MM.1S (cell line): ENCODE data around the gene TEX14.

ENCODE experiments used
- DNase-seq: peaks from one replicate; pipeline ENCODE4 v3.0.0-alpha.2; 2015
- H2AFZ ChIP-seq: fragments of 300-600 bp; sonication (generic); 2 replicates; pipeline ENCODE4 v1.6.0; 2016; ENCODE audit warnings: antibody characterized with exemption, low read length
- H3F3A ChIP-seq: fragments of 300-600 bp; sonication (generic); 2 replicates; pipeline ENCODE4 v1.6.1; 2016; ENCODE audit warnings: mild to moderate bottlenecking, antibody characterized with exemption, low read length, moderate library complexity, mixed read lengths; ENCODE audit not compliant: insufficient read depth
- H3K27ac ChIP-seq: fragments of 300-600 bp; sonication (generic); 2 replicates; pipeline ENCODE4 v1.5.1; 2016; ENCODE audit warnings: mild to moderate bottlenecking, low read length
- H3K27me3 ChIP-seq: fragments of 300-600 bp; sonication (generic); replicated peaks from 2 replicates; pipeline ENCODE4 v1.6.0; 2016; ENCODE audit warnings: low read length; ENCODE audit not compliant: insufficient read depth
- H3K36me3 ChIP-seq: fragments of 300-600 bp; sonication (generic); replicated peaks from 2 replicates; pipeline ENCODE4 v1.6.1; 2016; ENCODE audit warnings: mild to moderate bottlenecking, low read length, mixed read lengths; ENCODE audit not compliant: insufficient read depth
- H3K4me1 ChIP-seq: fragments of 300-600 bp; sonication (generic); 2 replicates; pipeline ENCODE4 v1.6.1; 2016; ENCODE audit warnings: low read length, mixed read lengths
- H3K4me2 ChIP-seq: fragments of 300-600 bp; sonication (generic); 2 replicates; pipeline ENCODE4 v1.6.0; 2016; ENCODE audit warnings: low read depth, low read length
- H3K4me3 ChIP-seq: fragments of 300-600 bp; sonication (generic); 2 replicates; pipeline ENCODE4 v1.5.1; 2016; ENCODE audit warnings: low read length, mixed read lengths
- H3K79me2 ChIP-seq: fragments of 300-600 bp; sonication (generic); 2 replicates; pipeline ENCODE4 v1.6.1; 2016; ENCODE audit warnings: mixed run types, low read length, mixed read lengths
- H3K9ac ChIP-seq: fragments of 300-600 bp; sonication (generic); 2 replicates; pipeline ENCODE4 v1.6.1; 2016; ENCODE audit warnings: low read length, mixed read lengths
- H3K9me2 ChIP-seq: fragments of 300-600 bp; sonication (generic); replicated peaks from 2 replicates; pipeline ENCODE4 v1.6.1; 2016; ENCODE audit warnings: mild to moderate bottlenecking, low read length, mixed read lengths; ENCODE audit not compliant: insufficient read depth
- H3K9me3 ChIP-seq: fragments of 300-600 bp; sonication (generic); replicated peaks from 2 replicates; pipeline ENCODE4 v1.6.1; 2016; ENCODE audit warnings: mild to moderate bottlenecking, low read length, mixed read lengths; ENCODE audit not compliant: insufficient read depth
- H4K20me1 ChIP-seq: fragments of 300-600 bp; sonication (generic); 2 replicates; pipeline ENCODE4 v1.6.1; 2016; ENCODE audit warnings: mild to moderate bottlenecking, low read length, moderate library complexity, mixed read lengths; ENCODE audit not compliant: insufficient read depth
- CTCF ChIP-seq: fragments of 300-600 bp; sonication (generic); IDR thresholded peaks from 2 replicates; pipeline ENCODE4 v1.5.1; 2016; ENCODE audit warnings: antibody characterized with exemption, low read length, mixed read lengths
- EZH2 ChIP-seq: fragments of 300-600 bp; sonication (generic); optimal IDR thresholded peaks from 2 replicates; pipeline ENCODE3; 2017; ENCODE audit warnings: low read depth, mild to moderate bottlenecking, antibody characterized with exemption, low read length, mixed read lengths
- EZH2phosphoT487 ChIP-seq: fragments of 300-600 bp; sonication (generic); IDR thresholded peaks from 2 replicates; pipeline ENCODE4 v1.6.1; 2018; ENCODE audit warnings: antibody characterized with exemption, low read length

The TEX14 gene

GRCh38 chr17:58706351-58707140 lies 14.7 kb upstream of the TEX14 start:
- no peaks in the 10 kb centered on the region for H4K20me1 ChIP-seq
- no peak overlapping the region for H3K4me2 ChIP-seq
- H3K36me3 ChIP-seq = no peaks in the 10 kb centered on the region

GRCh38 chr17:58703916-58704286 lies 12.1 kb upstream of the TEX14 start:
- H3F3A ChIP-seq = no peaks in the 10 kb centered on the region
- no peak for DNase-seq
- H3K79me2 ChIP-seq = no peaks in the 10 kb centered on the region
- H3K27ac ChIP-seq = no peak overlapping the region
- H3K9ac ChIP-seq = no peak overlapping the region
- no peaks in the 10 kb centered on the region for H3K4me1 ChIP-seq
- no peaks in the 10 kb centered on the region for H3K27me3 ChIP-seq
- H3K36me3 ChIP-seq = no peaks in the 10 kb centered on the region
- H3K9me3 ChIP-seq = no peaks in the 10 kb centered on the region
- H3K4me2 ChIP-seq = no peak overlapping the region
- no peak overlapping the region for H3K4me3 ChIP-seq
- no peak overlapping the region for H2AFZ ChIP-seq
- H4K20me1 ChIP-seq = no peaks in the 10 kb centered on the region
- TF ChIP-seq CTCF (no peak), EZH2 (no peak), EZH2phosphoT487 (no peak)
- H3K9me2 ChIP-seq = no peaks in the 10 kb centered on the region

More at GRCh38 chr17:58706351-58707140, 14.7 kb upstream of the TEX14 start:
- Histone ChIP-seq H3K79me2 (no peaks in the 10 kb centered on the region), H2AFZ (no peak overlapping the region), H3K27ac (no peak overlapping the region), H3F3A (no peaks in the 10 kb centered on the region), H3K27me3 (no peaks in the 10 kb centered on the region), H3K9me2 (no peaks in the 10 kb centered on the region), H3K4me3 (no peak overlapping the region), H3K9ac (no peak overlapping the region), H3K4me1 (no peaks in the 10 kb centered on the region), H3K9me3 (no peaks in the 10 kb centered on the region)
- TF ChIP-seq CTCF = no peak
- no peak for TF ChIP-seq EZH2
- TF ChIP-seq EZH2phosphoT487 = no peak
- no peak for DNase-seq

- Histone ChIP-seq H3K27me3 (no peaks in the 10 kb centered on the region), H3K4me3 (no peak overlapping the region), H3K9me3 (no peaks in the 10 kb centered on the region), H3K9ac (no peak overlapping the region), H3F3A (no peaks in the 10 kb centered on the region), H4K20me1 (no peaks in the 10 kb centered on the region), H3K36me3 (no peaks in the 10 kb centered on the region), H3K9me2 (no peaks in the 10 kb centered on the region), H2AFZ (no peak overlapping the region), H3K27ac (no peak overlapping the region), H3K4me1 (no peaks in the 10 kb centered on the region), H3K4me2 (no peak overlapping the region), H3K79me2 (no peaks in the 10 kb centered on the region)
- TF ChIP-seq CTCF = no peak
- no peak for TF ChIP-seq EZH2phosphoT487
- TF ChIP-seq EZH2 = no peak
- DNase-seq = no peak
These were observed 11.5 kb upstream of the TEX14 start for GRCh38 chr17:58703137-58703915.
